ENCODE results near the gene DES.
A peak's percentile ranks its signal among the peaks of the same experiment; 100 is the strongest.
"Not testable (repeated sequence)": the region's sequence is repeated elsewhere in the genome, so short reads cannot be mapped to it uniquely, and the experiment has no call there.

The DES gene

DNA sequence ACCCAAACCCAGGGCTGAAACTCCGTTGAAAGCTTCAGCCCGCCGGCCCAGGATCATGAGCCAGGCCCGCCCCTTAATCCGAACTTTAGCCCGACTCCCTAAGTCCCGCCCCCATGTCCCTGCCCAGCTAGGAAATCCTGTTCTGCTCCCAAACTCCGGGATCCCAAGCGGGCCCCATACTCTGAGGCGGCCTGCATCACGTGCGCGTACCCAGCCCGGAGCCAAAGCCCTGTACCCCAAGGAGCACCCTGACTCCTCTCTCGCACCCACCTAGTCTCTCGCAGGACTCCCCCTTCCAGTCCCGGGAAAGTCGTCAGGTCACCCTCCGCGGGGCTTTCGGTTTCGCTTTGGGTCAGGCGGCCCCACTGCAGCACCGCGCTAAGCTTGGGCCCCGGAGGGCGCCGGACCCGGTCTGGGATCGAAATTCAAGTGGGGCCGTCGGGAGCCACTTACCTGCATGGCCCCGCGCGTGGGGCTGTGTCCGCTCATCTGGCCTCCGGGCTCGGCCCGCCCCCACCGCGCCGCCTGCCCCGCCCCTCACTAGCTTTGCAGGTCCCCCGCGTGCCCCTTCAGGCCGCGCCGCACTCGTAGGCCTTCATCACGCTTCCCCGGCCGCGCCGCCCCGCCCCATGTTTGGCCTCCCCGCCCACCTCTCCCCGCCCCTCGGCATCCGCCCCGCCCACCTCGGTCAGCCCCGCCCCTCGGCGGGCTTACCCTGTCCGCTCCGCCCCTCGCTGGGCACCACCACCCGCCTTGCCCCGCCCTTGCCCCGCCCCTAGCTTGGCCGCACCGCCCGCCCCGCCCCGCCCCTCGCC is 30.7 kb upstream of the DES start, which contains the start of gene DNPEP:
Gene DNPEP, minus strand, starts transcription at position 607 of the 815 bp plus-strand sequence. Its CDS starts 118 bp downstream, at position 489.
- no peak for DNase-seq (ENCODE audit: low read depth, low spot score)
- CTCF ChIA-PET: interaction anchor here (0.9 to 7.6 kb wide), 14 partner anchors 8 to 227 kb away, joined by 3 to 187 read pairs (median 4); partner anchors contain the start of genes CHPF, NHEJ1 and TMEM198
- POLR2A ChIA-PET: interaction anchor here (0.7 to 1.4 kb wide), 6 partner anchors 11 to 81 kb away, joined by 3 to 6 read pairs (median 4); no protein-coding TSS in a partner anchor

DNA sequence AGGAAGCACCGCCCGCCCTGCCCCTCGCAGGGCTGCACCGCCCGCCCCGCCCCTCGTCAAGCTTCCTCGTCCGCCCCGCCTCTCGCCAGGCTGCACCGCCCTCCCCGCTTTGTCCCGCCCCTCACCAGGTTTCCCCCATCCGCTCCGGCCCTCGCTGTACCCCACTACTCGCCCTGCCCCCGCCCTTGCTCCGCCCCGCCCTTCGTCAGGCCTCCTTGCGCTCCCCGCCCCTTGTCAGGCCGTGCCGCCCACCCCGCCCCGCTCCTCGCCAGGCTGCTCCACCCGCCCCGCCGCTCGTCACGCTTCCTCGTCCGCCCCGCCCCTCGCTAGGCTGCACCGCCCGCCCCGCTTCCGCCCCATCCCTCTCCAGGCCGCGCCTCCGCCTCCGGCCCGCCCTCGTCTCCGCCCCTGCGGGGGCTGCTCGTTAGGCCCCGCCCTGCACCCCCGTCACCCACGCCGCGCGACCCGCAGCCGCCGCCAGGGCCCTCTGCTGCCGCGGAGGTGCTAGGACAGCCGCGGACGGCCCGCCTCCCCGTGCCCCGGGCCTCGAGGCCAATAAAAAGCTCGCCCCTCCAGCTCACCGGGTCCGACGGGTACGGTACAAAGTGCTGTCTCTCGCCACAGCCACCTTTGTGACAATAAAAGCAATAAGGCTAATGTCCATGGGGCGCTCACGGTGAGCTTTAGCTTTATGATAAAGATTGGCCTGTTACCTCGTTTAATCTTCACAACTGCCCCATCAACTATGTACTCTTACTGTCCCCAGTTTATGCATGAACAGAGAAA is 29.9 kb upstream of the DES start:
- ChIA-PET CTCF (interaction anchor here (0.7 to 7.6 kb wide), 35 partner anchors 9 to 301 kb away, joined by 3 to 187 read pairs (median 4); partner anchors contain the start of genes GLB1L, GMPPA, NHEJ1 and STK16), POLR2A (interaction anchor here (0.9 to 1.4 kb wide), 3 partner anchors 19 to 80 kb away, joined by 3 to 6 read pairs (median 3); no protein-coding TSS in a partner anchor)
- TF ChIP-seq, protein P1, sequence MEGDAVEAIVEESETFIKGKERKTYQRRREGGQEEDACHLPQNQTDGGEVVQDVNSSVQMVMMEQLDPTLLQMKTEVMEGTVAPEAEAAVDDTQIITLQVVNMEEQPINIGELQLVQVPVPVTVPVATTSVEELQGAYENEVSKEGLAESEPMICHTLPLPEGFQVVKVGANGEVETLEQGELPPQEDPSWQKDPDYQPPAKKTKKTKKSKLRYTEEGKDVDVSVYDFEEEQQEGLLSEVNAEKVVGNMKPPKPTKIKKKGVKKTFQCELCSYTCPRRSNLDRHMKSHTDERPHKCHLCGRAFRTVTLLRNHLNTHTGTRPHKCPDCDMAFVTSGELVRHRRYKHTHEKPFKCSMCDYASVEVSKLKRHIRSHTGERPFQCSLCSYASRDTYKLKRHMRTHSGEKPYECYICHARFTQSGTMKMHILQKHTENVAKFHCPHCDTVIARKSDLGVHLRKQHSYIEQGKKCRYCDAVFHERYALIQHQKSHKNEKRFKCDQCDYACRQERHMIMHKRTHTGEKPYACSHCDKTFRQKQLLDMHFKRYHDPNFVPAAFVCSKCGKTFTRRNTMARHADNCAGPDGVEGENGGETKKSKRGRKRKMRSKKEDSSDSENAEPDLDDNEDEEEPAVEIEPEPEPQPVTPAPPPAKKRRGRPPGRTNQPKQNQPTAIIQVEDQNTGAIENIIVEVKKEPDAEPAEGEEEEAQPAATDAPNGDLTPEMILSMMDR (IDR thresholded peaks at IDR 0.05; ENCODE audit: insufficient read depth, low read length, missing control alignments): peak; percentile 60

More for the DNA sequence above, 30.7 kb upstream of the DES start, which contains the start of gene DNPEP:
- peak within 1 kb of the TSS; percentile 88 for H3K4me3 ChIP-seq (ENCODE audit: low read depth, low read length)
- TF ChIP-seq, protein P1 (IDR thresholded peaks at IDR 0.05; ENCODE audit: insufficient read depth, low read length, missing control alignments): no peak

DNA sequence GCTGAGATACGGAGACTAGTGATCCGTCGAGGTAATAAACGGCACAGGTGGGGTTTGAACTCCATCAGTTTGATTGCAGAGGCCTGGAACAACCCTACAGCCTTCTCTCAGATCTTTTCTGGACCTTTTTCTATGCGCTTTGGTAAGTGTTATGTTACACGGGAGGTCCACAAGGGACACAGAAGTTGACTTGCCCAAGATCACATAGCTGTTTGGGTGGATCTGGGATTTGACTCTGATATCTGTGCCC is 29.3 kb upstream of the DES start:
- POLR2A ChIA-PET: no interaction called here
- TF ChIP-seq, protein P1 (IDR thresholded peaks at IDR 0.05; ENCODE audit: insufficient read depth, low read length, missing control alignments): no peak
- H3K4me3 ChIP-seq (ENCODE audit: low read depth, low read length): peak overlapping the region; percentile 56
- no peak for DNase-seq (ENCODE audit: low read depth, low spot score)
- CTCF ChIA-PET: interaction anchor here (0.7 to 7.6 kb wide), 31 partner anchors 10 to 301 kb away, joined by 3 to 187 read pairs (median 5); partner anchors contain the start of genes GLB1L, GMPPA, NHEJ1 and STK16

More for the DNA sequence above, 29.9 kb upstream of the DES start:
- peak overlapping the region; percentile 56 for H3K4me3 ChIP-seq (ENCODE audit: low read depth, low read length)
- DNase-seq (ENCODE audit: low read depth, low spot score): peak; percentile 73

DNA sequence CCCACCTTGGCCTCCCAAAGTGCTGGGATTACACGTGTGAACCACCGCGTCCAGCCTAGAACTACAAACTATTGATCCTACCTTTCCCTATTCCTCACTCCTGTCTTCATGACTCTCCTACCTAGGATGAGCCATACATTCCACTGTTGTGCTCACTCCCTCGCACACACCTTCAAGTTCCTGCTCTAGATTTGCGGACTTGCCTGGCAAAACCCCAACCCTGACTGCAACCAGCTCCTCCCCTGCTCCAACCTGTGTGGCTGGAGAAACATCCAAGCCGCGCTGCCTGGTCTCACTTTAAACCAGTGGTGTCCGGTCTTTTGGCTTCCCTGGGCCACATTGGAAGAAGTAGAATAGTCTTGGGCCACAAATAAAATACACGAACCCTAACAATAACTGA is 25.4 kb upstream of the DES start:
- no peak for DNase-seq (ENCODE audit: low read depth, low spot score)
- POLR2A ChIA-PET: interaction anchor here (0.7 kb wide), 1 partner anchor 49 kb away, joined by 3 read pairs; no protein-coding TSS in a partner anchor
- H3K4me3 ChIP-seq (ENCODE audit: low read depth, low read length): no peak overlapping the region
- TF ChIP-seq, protein P1 (IDR thresholded peaks at IDR 0.05; ENCODE audit: insufficient read depth, low read length, missing control alignments): no peak
- CTCF ChIA-PET: interaction anchor here (1.4 to 7.6 kb wide), 4 partner anchors 8 to 138 kb away, joined by 3 to 187 read pairs (median 11); a partner anchor contains a TSS

DNA sequence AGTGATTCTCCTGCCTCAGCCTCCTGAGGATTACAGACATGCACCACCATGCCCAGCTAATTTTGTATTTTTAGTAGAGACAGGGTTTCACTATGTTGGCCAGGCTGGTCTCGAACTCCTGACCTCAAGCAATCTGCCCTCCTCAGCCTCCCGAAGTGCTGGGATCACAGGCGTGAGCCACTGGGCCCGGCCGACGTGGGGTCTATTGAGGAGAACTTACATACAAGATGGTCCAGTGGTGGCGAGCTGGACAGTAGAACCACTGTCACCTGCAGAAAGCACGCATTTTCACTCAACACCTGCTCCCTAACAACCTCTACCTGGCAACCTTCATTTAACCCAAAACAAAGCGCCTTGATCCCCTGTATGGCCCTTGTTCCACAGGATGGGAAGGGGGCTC is 23.1 kb upstream of the DES start:
- H3K4me3 ChIP-seq (ENCODE audit: low read depth, low read length); DNase-seq (ENCODE audit: low read depth, low spot score); POLR2A ChIA-PET: not testable (repeated sequence)
- CTCF ChIA-PET: interaction anchor here (1.3 to 16.3 kb wide), 2 partner anchors 9 to 133 kb away, joined by 6 to 887 read pairs; no protein-coding TSS in a partner anchor

DNA sequence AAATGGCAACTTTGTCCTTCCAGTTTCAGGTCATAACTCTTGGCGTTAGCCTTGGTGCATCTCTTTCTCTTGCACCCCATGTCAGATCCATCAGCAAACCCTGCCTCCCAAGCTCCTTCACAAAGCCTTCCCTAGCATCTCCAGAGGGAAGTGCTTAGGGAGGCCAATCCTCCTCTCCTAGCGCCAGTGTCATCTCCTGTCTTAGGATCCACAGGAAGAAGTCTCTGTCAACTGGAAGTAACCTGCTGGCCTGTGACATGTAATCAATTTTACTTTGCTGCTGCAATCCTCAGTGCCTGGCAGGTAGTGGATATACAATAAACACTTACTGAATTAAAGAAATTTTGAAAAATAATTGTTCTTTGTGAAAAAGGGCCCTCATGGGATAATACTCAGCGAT is 22.6 kb upstream of the DES start:
- TF ChIP-seq, protein P1 (IDR thresholded peaks at IDR 0.05; ENCODE audit: insufficient read depth, low read length, missing control alignments): no peak
- ChIA-PET CTCF (interaction anchor here (1.3 to 16.3 kb wide), 2 partner anchors 9 to 132 kb away, joined by 6 to 887 read pairs; no protein-coding TSS in a partner anchor), POLR2A (no interaction called here)
- no peak overlapping the region for H3K4me3 ChIP-seq (ENCODE audit: low read depth, low read length)
- no peak for DNase-seq (ENCODE audit: low read depth, low spot score)

Measured in AG04449 (cell line).